GM23338 (cell line): ENCODE data around the gene BNIP5. TPM values are rescaled to one million over a fixed set of nuclear protein-coding genes. Genes with fewer than 3 reads are reported as not detected.

Experiments used
- ATAC-seq: fragments of 200-7000 bp; cut with Tn5 transposase; 3 replicates; pipeline ENCODE4 v1.9.1; 2020
- DNase-seq: peaks from one replicate; pipeline ENCODE4 v3.0.0-alpha.2; 2015; ENCODE audit warnings: low spot score
- H2AFZ ChIP-seq: fragments of 200-600 bp; sonication (generic); 2 replicates; pipeline ENCODE4 v1.8.0; 2016; ENCODE audit warnings: antibody characterized with exemption, mild to moderate bottlenecking, moderate library complexity
- H3F3A ChIP-seq: fragments of 200-600 bp; sonication (generic); replicated peaks from 2 replicates; pipeline ENCODE4 v1.8.0; 2017; ENCODE audit warnings: antibody characterized with exemption, mixed run types, low read depth
- H3K27ac ChIP-seq: fragments of 200-600 bp; sonication (generic); 2 replicates; pipeline ENCODE4 v1.6.1; 2016; ENCODE audit warnings: low read depth
- H3K27me3 ChIP-seq: fragments of 200-600 bp; sonication (generic); 2 replicates; pipeline ENCODE4 v1.8.0; 2016; ENCODE audit warnings: mild to moderate bottlenecking, mixed run types, moderate library complexity; ENCODE audit not compliant: insufficient read depth
- H3K36me3 ChIP-seq: fragments of 200-600 bp; sonication (generic); 2 replicates; pipeline ENCODE4 v1.8.0; 2016; ENCODE audit warnings: mild to moderate bottlenecking; ENCODE audit not compliant: insufficient read depth
- H3K4me1 ChIP-seq: fragments of 200-600 bp; sonication (generic); 2 replicates; pipeline ENCODE4 v1.8.0; 2016; ENCODE audit warnings: mild to moderate bottlenecking, moderate library complexity; ENCODE audit not compliant: insufficient read depth
- H3K4me2 ChIP-seq: fragments of 200-600 bp; sonication (generic); 2 replicates; pipeline ENCODE4 v1.7.1; 2017; ENCODE audit warnings: mixed run types
- H3K4me3 ChIP-seq: fragments of 200-600 bp; sonication (generic); 2 replicates; pipeline ENCODE4 v1.6.1; 2016; ENCODE audit warnings: mixed run types
- H3K79me2 ChIP-seq: fragments of 200-600 bp; sonication (generic); replicated peaks from 2 replicates; pipeline ENCODE4 v1.8.0; 2017; ENCODE audit warnings: mild to moderate bottlenecking; ENCODE audit not compliant: insufficient read depth
- H3K9me2 ChIP-seq: fragments of 200-600 bp; sonication (generic); 2 replicates; pipeline ENCODE4 v1.8.0; 2017; ENCODE audit not compliant: insufficient read depth
- H4K20me1 ChIP-seq: fragments of 200-600 bp; sonication (generic); replicated peaks from 2 replicates; pipeline ENCODE4 v1.8.0; 2017; ENCODE audit warnings: mild to moderate bottlenecking; ENCODE audit not compliant: insufficient read depth
- H3K27ac Mint-ChIP-seq: 2 replicates; pipeline ENCODE4 v1.8.0; 2020; ENCODE audit warnings: inconsistent platforms, mild to moderate bottlenecking, moderate library complexity, mixed read lengths
- H3K27me3 Mint-ChIP-seq: 3 replicates; pipeline ENCODE4 v1.8.0; 2022; ENCODE audit warnings: low read depth, mild to moderate bottlenecking, moderate library complexity, mixed read lengths, inconsistent platforms; ENCODE audit not compliant: insufficient read depth, poor library complexity
- H3K36me3 Mint-ChIP-seq: 3 replicates; pipeline ENCODE4 v1.8.0; 2021; ENCODE audit warnings: low read depth, mild to moderate bottlenecking, inconsistent platforms, moderate library complexity, mixed read lengths
- H3K4me1 Mint-ChIP-seq: 3 replicates; pipeline ENCODE4 v1.8.0; 2020; ENCODE audit warnings: mild to moderate bottlenecking, inconsistent platforms, mixed read lengths
- H3K4me3 Mint-ChIP-seq: 3 replicates; pipeline ENCODE4 v1.8.0; 2021; ENCODE audit warnings: moderate library complexity, mild to moderate bottlenecking, inconsistent platforms, mixed read lengths
- H3K9me3 Mint-ChIP-seq: 3 replicates; pipeline ENCODE4 v1.8.0; 2020; ENCODE audit warnings: moderate library complexity, mild to moderate bottlenecking, inconsistent platforms, mixed read lengths
- CREB1 ChIP-seq: fragments of 250-450 bp; sonication (Bioruptor Pico); IDR thresholded peaks from 2 replicates; pipeline ENCODE4 v1.5.0; 2020; ENCODE audit warnings: low read depth, mild to moderate bottlenecking, moderate library complexity
- CTCF ChIP-seq, 2 experiments: fragments of 200-600 bp in 1 of 2; sonication (generic) in 1 of 2; conservative IDR thresholded peaks; 2 replicates each; pipeline versions ENCODE4 v1.5.1 to v1.6.1; 2016 to 2017; ENCODE audit warnings: antibody characterized with exemption in 2 of 2, low read depth in 2 of 2, mild to moderate bottlenecking in 2 of 2, moderate library complexity in 1 of 2
- ETS1 ChIP-seq: IDR thresholded peaks from 2 replicates; pipeline ENCODE4 v1.6.1; 2016; ENCODE audit warnings: antibody characterized with exemption
- EZH2 ChIP-seq: fragments of 200-600 bp; sonication (generic); IDR thresholded peaks from one replicate; pipeline ENCODE4 v1.8.0; 2017; ENCODE audit warnings: antibody characterized with exemption, mild to moderate bottlenecking, low read depth; ENCODE audit not compliant: unreplicated experiment
- EZH2phosphoT487 ChIP-seq: fragments of 200-600 bp; sonication (generic); IDR thresholded peaks from one replicate; pipeline ENCODE4 v1.8.1; 2018; ENCODE audit warnings: antibody characterized with exemption; ENCODE audit not compliant: unreplicated experiment
- JUNB ChIP-seq: IDR thresholded peaks from one replicate; pipeline ENCODE4 v1.6.1; 2016; ENCODE audit warnings: antibody characterized with exemption; ENCODE audit not compliant: unreplicated experiment
- NANOG ChIP-seq: IDR thresholded peaks from 2 replicates; pipeline ENCODE4 v1.6.1; 2016; ENCODE audit warnings: antibody characterized with exemption, borderline replicate concordance
- POLR2AphosphoS5 ChIP-seq: IDR thresholded peaks from 2 replicates; pipeline ENCODE4 v1.6.1; 2016; ENCODE audit warnings: antibody characterized with exemption, low read depth
- ZNF114 ChIP-seq: fragments of 250-450 bp; sonication (Bioruptor Pico); IDR thresholded peaks from 2 replicates; pipeline ENCODE4 v1.5.0; 2020; ENCODE audit warnings: mild to moderate bottlenecking, moderate library complexity
- ZNF331 ChIP-seq: fragments of 250-450 bp; sonication (Bioruptor Pico); IDR thresholded peaks from 2 replicates; pipeline ENCODE4 v1.5.0; 2020; ENCODE audit warnings: low read depth, mild to moderate bottlenecking, moderate library complexity
- ZNF462 ChIP-seq: fragments of 250-450 bp; sonication (Bioruptor Pico); IDR thresholded peaks from 2 replicates; pipeline ENCODE4 v1.5.0; 2020; ENCODE audit warnings: mild to moderate bottlenecking, moderate library complexity
- polyA plus RNA-seq: library from polyadenylated mRNA; unstranded; fragments of >200 nt; fragmentation: Nextera tagmentation; extraction: Ambion mirVana; gene quantifications from 2 replicates; pipeline ENCODE4 v1.2.1, GENCODE V29; 2016
- total RNA-seq: library from RNA; depleted of rRNA; stranded (reverse); fragments of >200 nt; shearing (Covaris generic); gene quantifications from 2 replicates; pipeline ENCODE4 v1.2.3, GENCODE V29; 2014

Gene BNIP5
- total and polyA plus RNA-seq, 2 experiments from 2014 or later, result not detected

GRCh38 chr6:36340618-36341454 is 4.1 kb upstream of the BNIP5 start:
- Mint-ChIP-seq H3K36me3 (no peaks in the 10 kb centered on the region), H3K4me1 (peaks cover 8% of the 10 kb centered on the region), H3K27me3 (peaks cover 10% of the 10 kb centered on the region), H3K4me3 (peak overlapping the region; percentile 69), H3K9me3 (no peaks in the 10 kb centered on the region), H3K27ac (no peak overlapping the region)
- Histone ChIP-seq H3K9me2 (no peaks in the 10 kb centered on the region), H2AFZ (peak overlapping the region; percentile 99), H3K4me1 (no peaks in the 10 kb centered on the region; the same call in 1 of the 2 replicates), H4K20me1 (no peaks in the 10 kb centered on the region), H3K4me3 (peak overlapping the region; percentile 55), H3K27me3 (peaks cover 10% of the 10 kb centered on the region), H3K4me2 (peak overlapping the region; percentile 82), H3F3A (0 out of 2 replicates have a peak, but pooled peaks cover 5% of the 10 kb centered on the region), H3K27ac (no peak overlapping the region), H3K36me3 (no peaks in the 10 kb centered on the region), H3K79me2 (no peaks in the 10 kb centered on the region)
- ATAC-seq (peak; percentile 87), DNase-seq (peak; percentile 78)
- TF ChIP-seq JUNB (no peak), ZNF331 (no peak), EZH2 (no peak), NANOG (no peak), POLR2AphosphoS5 (no peak), CREB1 (CRISPR knock-in tag) (peak; percentile 59), ZNF462 (no peak), ZNF114 (CRISPR knock-in tag) (0 out of 2 replicates have a peak, but pooled peaks have one; percentile 60), EZH2phosphoT487 (no peak), ETS1 (no peak), CTCF (conservative IDR thresholded peaks at IDR 0.05; ENCODE audit: low read depth in 2 of 2) (peak; percentile 89 to 99)
